OCI-LY7 (cell line): ENCODE measurements around the gene SLC44A4.

Experiments
- CTCF ChIP-seq: fragments of 200-600 bp; sonication (generic); conservative IDR thresholded peaks from 2 replicates; pipeline ENCODE4 v1.5.1; 2014; ENCODE audit warnings: mild to moderate bottlenecking, antibody characterized with exemption, low read length, moderate library complexity, mixed read lengths
- EZH2phosphoT487 ChIP-seq: fragments of 200-600 bp; sonication (generic); IDR thresholded peaks from 2 replicates; pipeline ENCODE4 v1.6.1; 2018; ENCODE audit warnings: low read depth, borderline replicate concordance, mild to moderate bottlenecking, mixed run types, antibody characterized with exemption, low read length, moderate library complexity, mixed read lengths

- no peak for TF ChIP-seq CTCF
- TF ChIP-seq EZH2phosphoT487, result no peak
Observed at GRCh38 chr6:31901415-31901952, 22.7 kb upstream of the SLC44A4 start.
